Gastroesophageal sphincter (tissue), 3 donors: Measurements from ENCODE around the gene SLC6A12.

Source experiments
- EP300 ChIP-seq: sonication (generic); formaldehyde crosslinking; IDR thresholded peaks from one replicate; pipeline ENCODE4 v1.6.1; 2017; ENCODE audit warnings: antibody characterized with exemption, mild to moderate bottlenecking
- POLR2A ChIP-seq, 2 donors: fragments of 450-650 bp; IDR thresholded peaks; one replicate each; pipeline ENCODE4 v1.6.1; 2017; ENCODE audit warnings: antibody characterized with exemption in 2 of 2, mild to moderate bottlenecking in 2 of 2, moderate library complexity in 1 of 2
- POLR2AphosphoS5 ChIP-seq: sonication (generic); formaldehyde crosslinking; IDR thresholded peaks from one replicate; pipeline ENCODE4 v1.6.1; 2017; ENCODE audit warnings: antibody characterized with exemption
- TF ChIP-seq, protein P1 (sequence below), 4 experiments: fragments of 200-600 bp in 2 of 4; fragments of 450-650 bp in 2 of 4; sonication (generic) in 1 of 4; IDR thresholded peaks; one replicate each; pipeline ENCODE4 v1.5.1; 2017 to 2019; ENCODE audit warnings: antibody characterized with exemption in 4 of 4, mild to moderate bottlenecking in 2 of 4, moderate library complexity in 2 of 4

DNA sequence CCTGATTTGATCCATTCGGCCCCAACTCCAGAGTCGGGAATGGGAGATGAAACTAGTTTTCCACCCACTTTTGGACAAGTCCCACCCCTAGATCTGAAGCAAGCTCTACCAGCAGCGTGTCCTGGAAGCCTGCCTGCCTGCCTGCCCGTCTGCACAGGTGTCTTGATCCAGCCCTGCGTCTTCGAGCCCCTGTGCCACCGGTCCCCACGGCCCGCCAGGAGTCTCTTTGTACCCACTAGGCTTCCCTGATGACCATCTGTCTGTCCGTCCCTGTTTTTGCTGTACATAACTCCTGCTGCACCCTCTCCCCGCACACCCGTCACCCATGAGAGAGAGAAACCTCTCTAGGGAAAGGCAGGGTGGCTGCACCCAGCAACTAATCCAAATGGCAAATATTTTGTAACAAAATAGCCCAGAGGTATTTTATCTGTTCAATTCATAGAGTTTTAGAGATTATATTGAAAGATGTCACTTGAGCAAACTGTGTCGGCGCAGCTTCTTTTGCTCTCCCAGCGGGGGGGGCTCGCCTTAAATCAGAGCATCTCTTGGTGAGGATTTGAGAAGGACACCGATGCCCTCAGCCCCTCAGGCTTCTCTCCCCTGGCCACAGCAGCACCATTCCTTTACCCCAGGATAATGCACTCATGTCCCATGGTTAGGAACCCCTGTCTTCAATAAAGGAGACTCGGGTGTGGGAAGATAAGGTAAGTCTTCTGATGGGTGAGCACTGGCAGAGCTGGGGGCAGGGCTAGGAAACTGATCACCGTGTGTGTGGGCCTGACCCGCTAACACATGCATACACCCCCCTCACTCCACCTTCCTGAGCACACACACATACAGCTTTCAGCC is 35.8 kb downstream of the SLC6A12 start:
- TF ChIP-seq, protein P1, sequence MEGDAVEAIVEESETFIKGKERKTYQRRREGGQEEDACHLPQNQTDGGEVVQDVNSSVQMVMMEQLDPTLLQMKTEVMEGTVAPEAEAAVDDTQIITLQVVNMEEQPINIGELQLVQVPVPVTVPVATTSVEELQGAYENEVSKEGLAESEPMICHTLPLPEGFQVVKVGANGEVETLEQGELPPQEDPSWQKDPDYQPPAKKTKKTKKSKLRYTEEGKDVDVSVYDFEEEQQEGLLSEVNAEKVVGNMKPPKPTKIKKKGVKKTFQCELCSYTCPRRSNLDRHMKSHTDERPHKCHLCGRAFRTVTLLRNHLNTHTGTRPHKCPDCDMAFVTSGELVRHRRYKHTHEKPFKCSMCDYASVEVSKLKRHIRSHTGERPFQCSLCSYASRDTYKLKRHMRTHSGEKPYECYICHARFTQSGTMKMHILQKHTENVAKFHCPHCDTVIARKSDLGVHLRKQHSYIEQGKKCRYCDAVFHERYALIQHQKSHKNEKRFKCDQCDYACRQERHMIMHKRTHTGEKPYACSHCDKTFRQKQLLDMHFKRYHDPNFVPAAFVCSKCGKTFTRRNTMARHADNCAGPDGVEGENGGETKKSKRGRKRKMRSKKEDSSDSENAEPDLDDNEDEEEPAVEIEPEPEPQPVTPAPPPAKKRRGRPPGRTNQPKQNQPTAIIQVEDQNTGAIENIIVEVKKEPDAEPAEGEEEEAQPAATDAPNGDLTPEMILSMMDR (IDR thresholded peaks at IDR 0.05) = no peak
- TF ChIP-seq EP300 (no peak), POLR2AphosphoS5 (no peak), POLR2A (IDR thresholded peaks at IDR 0.05) (no peak)
